Esophagus muscularis mucosa (tissue), 4 donors: ENCODE results near the gene SASH1. TPM values are rescaled to one million over a fixed set of nuclear protein-coding genes. Genes with fewer than 3 reads are reported as not detected.

Experiments
- DNase-seq: peaks from one replicate; pipeline ENCODE4 v3.0.0-alpha.2; 2017; ENCODE audit errors: extremely low spot score
- H3K27ac ChIP-seq, 4 donors: fragments of 200-600 bp; sonication (generic); replicated peaks in 1 of 4; 1 replicate in 3 of 4; 2 replicates in 1 of 4; pipeline ENCODE4 v1.5.1; 2016 to 2019; ENCODE audit warnings: mild to moderate bottlenecking in 1 of 4
- H3K27me3 ChIP-seq, 4 donors: fragments of 200-600 bp; sonication (generic); one replicate each; pipeline versions ENCODE4 v1.5.1 to v1.6.0; 2016 to 2019
- H3K36me3 ChIP-seq, 4 donors: fragments of 200-600 bp; sonication (generic); one replicate each; pipeline ENCODE4 v1.5.1; 2016 to 2019
- H3K4me1 ChIP-seq, 4 donors: fragments of 200-600 bp; sonication (generic); one replicate each; pipeline ENCODE4 v1.5.1; 2016 to 2019
- H3K4me3 ChIP-seq, 4 donors: fragments of 200-600 bp; sonication (generic); 1 replicate in 2 of 4; 2 replicates in 2 of 4; pipeline ENCODE4 v1.5.1; 2016 to 2019; ENCODE audit warnings: mild to moderate bottlenecking in 4 of 4, moderate library complexity in 1 of 4
- H3K9me3 ChIP-seq, 4 donors: fragments of 200-600 bp; sonication (generic); 1 replicate in 3 of 4; 2 replicates in 1 of 4; pipeline ENCODE4 v1.5.1; 2016 to 2019
- EP300 ChIP-seq: sonication (generic); formaldehyde crosslinking; IDR thresholded peaks from one replicate; pipeline ENCODE4 v1.6.1; 2017; ENCODE audit warnings: antibody characterized with exemption
- POLR2A ChIP-seq: fragments of 450-650 bp; IDR thresholded peaks from one replicate; pipeline ENCODE4 v1.6.1; 2017; ENCODE audit warnings: antibody characterized with exemption, moderate library complexity, mild to moderate bottlenecking, low read depth
- POLR2AphosphoS5 ChIP-seq, 2 donors: sonication (generic); formaldehyde crosslinking; IDR thresholded peaks; one replicate each; pipeline ENCODE4 v1.6.1; 2017; ENCODE audit warnings: antibody characterized with exemption in 2 of 2
- WGBS: methylation state at CpG from one replicate; pipeline ENCODE4 v1.1.5; 2018; 5-methylcytosine and 5-hydroxymethylcytosine counted together
- intact Hi-C: fragments of 100-400 bp; cut with DNase I; formaldehyde crosslinking; loops from one replicate; pipeline ENCODE4 v1.15.1; 2023
- total RNA-seq, 4 donors: library from RNA; depleted of rRNA; stranded (reverse); fragments of >200 nt; gene quantifications; one replicate each; pipeline versions ENCODE4 v1.1.0 to v1.2.1, GENCODE V29; 2016
- TF ChIP-seq, protein P1 (sequence below), 3 experiments: fragments of 200-600 bp in 2 of 3; fragments of 450-650 bp in 1 of 3; sonication (generic) in 2 of 3; IDR thresholded peaks; one replicate each; pipeline ENCODE4 v1.5.1; 2017 to 2019; ENCODE audit warnings: antibody characterized with exemption in 3 of 3, mild to moderate bottlenecking in 2 of 3, moderate library complexity in 1 of 3

The SASH1 gene
- total RNA-seq, 4 donors from 2014 or later, result 56.5 to 86.6 (median 70.3) TPM

GRCh38 chr6:148309301-148309700 lies 33.3 kb upstream of the SASH1 start:
- no peak for DNase-seq
- intact Hi-C loops, result no loop called here
- H3K36me3 ChIP-seq, result no peaks in the 10 kb centered on the region
- no peaks in the 10 kb centered on the region for H3K27me3 ChIP-seq
- no peaks in the 10 kb centered on the region for H3K4me1 ChIP-seq
- TF ChIP-seq POLR2A, result no peak
- TF ChIP-seq EP300, result no peak
- TF ChIP-seq, protein P1, sequence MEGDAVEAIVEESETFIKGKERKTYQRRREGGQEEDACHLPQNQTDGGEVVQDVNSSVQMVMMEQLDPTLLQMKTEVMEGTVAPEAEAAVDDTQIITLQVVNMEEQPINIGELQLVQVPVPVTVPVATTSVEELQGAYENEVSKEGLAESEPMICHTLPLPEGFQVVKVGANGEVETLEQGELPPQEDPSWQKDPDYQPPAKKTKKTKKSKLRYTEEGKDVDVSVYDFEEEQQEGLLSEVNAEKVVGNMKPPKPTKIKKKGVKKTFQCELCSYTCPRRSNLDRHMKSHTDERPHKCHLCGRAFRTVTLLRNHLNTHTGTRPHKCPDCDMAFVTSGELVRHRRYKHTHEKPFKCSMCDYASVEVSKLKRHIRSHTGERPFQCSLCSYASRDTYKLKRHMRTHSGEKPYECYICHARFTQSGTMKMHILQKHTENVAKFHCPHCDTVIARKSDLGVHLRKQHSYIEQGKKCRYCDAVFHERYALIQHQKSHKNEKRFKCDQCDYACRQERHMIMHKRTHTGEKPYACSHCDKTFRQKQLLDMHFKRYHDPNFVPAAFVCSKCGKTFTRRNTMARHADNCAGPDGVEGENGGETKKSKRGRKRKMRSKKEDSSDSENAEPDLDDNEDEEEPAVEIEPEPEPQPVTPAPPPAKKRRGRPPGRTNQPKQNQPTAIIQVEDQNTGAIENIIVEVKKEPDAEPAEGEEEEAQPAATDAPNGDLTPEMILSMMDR (IDR thresholded peaks at IDR 0.05), result no peak
- no peak for TF ChIP-seq POLR2AphosphoS5 (IDR thresholded peaks at IDR 0.05)
- no peaks in the 10 kb centered on the region for H3K9me3 ChIP-seq
- no peak overlapping the region for H3K27ac ChIP-seq
- no peak overlapping the region for H3K4me3 ChIP-seq

- H3K4me1 ChIP-seq, result peaks cover 0 to 6% (median 0%) of the 10 kb centered on the region in 4 donors
- WGBS, result 72% methylated on average over 3 of the region's 3 CpGs
- no peaks in the 10 kb centered on the region for H3K27me3 ChIP-seq
- no peaks in the 10 kb centered on the region for H3K9me3 ChIP-seq
- intact Hi-C loops, result no loop called here
- no peak overlapping the region for H3K27ac ChIP-seq
- no peaks in the 10 kb centered on the region for H3K36me3 ChIP-seq
- no peak for DNase-seq
- no peak for TF ChIP-seq EP300
- TF ChIP-seq POLR2A, result no peak
- no peak for TF ChIP-seq POLR2AphosphoS5 (IDR thresholded peaks at IDR 0.05)
- TF ChIP-seq, protein P1 (IDR thresholded peaks at IDR 0.05), result no peak
- no peak overlapping the region for H3K4me3 ChIP-seq
Measured at GRCh38 chr6:148311966-148312669, 30.5 kb upstream of the SASH1 start.

DNA sequence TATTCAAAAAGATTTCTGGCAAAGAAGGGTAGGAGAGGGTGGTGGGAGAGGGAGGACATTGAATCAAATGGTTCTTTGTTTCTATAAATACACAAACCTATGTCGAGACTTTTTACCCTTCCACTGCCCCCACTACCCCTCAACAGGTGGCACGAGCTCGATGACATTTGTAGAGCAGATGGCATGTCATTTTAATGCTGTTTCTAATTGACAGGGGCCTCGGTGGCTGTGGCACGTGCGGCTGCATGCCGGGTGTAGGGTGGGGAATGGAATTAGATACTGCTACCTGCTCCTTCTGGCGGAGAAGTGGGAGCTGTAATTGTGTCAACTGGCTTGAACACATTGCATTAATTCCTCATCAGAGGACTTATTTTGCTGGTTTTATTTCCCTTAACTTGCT lies 29.1 kb upstream of the SASH1 start:
- intact Hi-C loops, result no loop called here
- Histone ChIP-seq H3K4me3 (no peak overlapping the region), H3K36me3 (no peaks in the 10 kb centered on the region), H3K27me3 (no peaks in the 10 kb centered on the region), H3K9me3 (no peaks in the 10 kb centered on the region), H3K27ac (no peak overlapping the region), H3K4me1 (peaks cover 0 to 6% (median 0%) of the 10 kb centered on the region in 4 donors)
- WGBS, result 79% methylated on average over 8 of the region's 8 CpGs
- TF ChIP-seq POLR2A, result no peak
- TF ChIP-seq, protein P1 (IDR thresholded peaks at IDR 0.05), result no peak
- no peak for DNase-seq

DNA sequence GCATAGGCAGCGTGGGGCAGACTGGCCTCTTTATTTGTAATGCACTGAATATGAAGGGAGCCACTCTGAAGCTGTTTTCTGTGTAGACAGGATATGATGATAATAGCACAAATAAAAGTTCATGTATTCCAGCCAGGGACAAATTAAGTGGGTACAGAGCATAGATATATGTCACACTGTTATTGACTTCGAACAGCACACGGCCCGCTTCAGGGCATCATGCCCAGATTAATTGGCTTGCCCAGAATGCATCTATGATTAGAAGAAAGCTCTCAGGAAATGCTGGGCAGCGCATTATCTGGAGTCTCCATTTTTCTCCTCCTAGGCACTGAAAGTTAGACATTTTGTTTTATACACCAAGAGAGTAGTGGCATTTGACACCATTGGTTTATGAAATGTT lies 26.3 kb upstream of the SASH1 start:
- intact Hi-C loops, result no loop called here
- no peak for DNase-seq
- Histone ChIP-seq H3K27me3 (no peaks in the 10 kb centered on the region), H3K4me1 (peaks cover 0 to 6% (median 0%) of the 10 kb centered on the region in 4 donors), H3K4me3 (no peak overlapping the region), H3K9me3 (no peaks in the 10 kb centered on the region), H3K36me3 (no peaks in the 10 kb centered on the region), H3K27ac (no peak overlapping the region)
- 89% methylated on average over 5 of the region's 5 CpGs for WGBS
- TF ChIP-seq EP300 (no peak), POLR2A (no peak), POLR2AphosphoS5 (IDR thresholded peaks at IDR 0.05) (no peak)
- TF ChIP-seq, protein P1 (IDR thresholded peaks at IDR 0.05), result no peak

DNA sequence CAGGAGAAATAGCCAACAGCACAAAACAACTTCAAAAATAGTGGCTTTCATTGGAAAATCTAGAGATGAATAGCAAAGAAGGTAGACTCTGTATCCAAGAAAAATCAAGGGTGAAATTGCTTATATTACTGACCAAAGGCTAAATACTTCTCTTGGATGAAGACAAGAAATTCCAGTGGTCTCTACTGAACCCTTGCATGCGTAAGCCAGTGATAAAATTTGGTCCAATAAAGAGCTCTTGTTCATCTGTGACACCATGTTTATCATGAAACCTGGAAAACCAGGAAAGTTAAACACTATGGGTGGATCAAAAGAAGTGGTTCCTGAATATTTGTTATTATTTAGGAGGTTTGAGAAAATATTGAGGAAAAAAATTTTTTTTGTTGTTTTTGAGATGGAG lies 25.6 kb upstream of the SASH1 start:
- Histone ChIP-seq H3K27me3 (no peaks in the 10 kb centered on the region), H3K4me3 (no peak overlapping the region), H3K27ac (no peak overlapping the region), H3K4me1 (peaks cover 0 to 6% (median 0%) of the 10 kb centered on the region in 4 donors), H3K9me3 (no peaks in the 10 kb centered on the region), H3K36me3 (no peaks in the 10 kb centered on the region)
- intact Hi-C loops, result no loop called here
- no peak for DNase-seq
- WGBS, result 89% methylated on average over 1 of the region's 1 CpG
- TF ChIP-seq POLR2AphosphoS5 (IDR thresholded peaks at IDR 0.05) (no peak), POLR2A (no peak), EP300 (no peak)
- TF ChIP-seq, protein P1 (IDR thresholded peaks at IDR 0.05), result no peak
